Measurements from ENCODE around the gene PHKA2. TPM values are rescaled to one million over a fixed set of nuclear protein-coding genes. Genes with fewer than 3 reads are reported as not detected.

Gene PHKA2
- polyA plus RNA-seq, 2 of the 4 experiments (the other 2 are of a cell fraction): 16.1 to 21.2 TPM

DNA sequence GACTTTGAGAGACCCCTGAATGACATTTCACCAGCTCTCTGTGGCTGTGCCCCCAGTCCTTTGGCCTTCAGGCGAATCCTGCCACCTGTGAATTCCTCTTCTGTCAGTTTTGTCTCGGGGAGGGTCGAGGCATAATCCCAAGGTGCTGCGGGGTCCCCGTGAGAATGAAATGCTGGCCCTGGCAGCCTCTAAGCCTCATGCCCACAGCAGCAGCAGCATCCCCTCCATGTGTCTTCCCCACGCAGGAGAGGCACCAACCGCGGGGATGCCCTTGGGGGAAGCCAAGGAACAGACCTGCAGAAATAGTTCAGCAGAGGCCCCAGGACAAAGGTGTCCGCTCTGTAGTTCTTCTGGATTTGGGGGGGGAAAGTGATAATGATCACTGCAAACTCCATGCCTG, 104.8 kb downstream of the PHKA2 start (continued):
- TF ChIP-seq, protein P1, sequence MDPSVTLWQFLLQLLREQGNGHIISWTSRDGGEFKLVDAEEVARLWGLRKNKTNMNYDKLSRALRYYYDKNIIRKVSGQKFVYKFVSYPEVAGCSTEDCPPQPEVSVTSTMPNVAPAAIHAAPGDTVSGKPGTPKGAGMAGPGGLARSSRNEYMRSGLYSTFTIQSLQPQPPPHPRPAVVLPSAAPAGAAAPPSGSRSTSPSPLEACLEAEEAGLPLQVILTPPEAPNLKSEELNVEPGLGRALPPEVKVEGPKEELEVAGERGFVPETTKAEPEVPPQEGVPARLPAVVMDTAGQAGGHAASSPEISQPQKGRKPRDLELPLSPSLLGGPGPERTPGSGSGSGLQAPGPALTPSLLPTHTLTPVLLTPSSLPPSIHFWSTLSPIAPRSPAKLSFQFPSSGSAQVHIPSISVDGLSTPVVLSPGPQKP (IDR thresholded peaks at IDR 0.05; ENCODE audit: low read depth, low read length): no peak
- TF ChIP-seq TP53 (CRISPR knock-in tag; IDR thresholded peaks at IDR 0.05) (no peak), FOXS1 (CRISPR knock-in tag; IDR thresholded peaks at IDR 0.05) (no peak), FOSB (CRISPR knock-in tag; IDR thresholded peaks at IDR 0.05) (no peak), RAD21 (conservative IDR thresholded peaks at IDR 0.05 in 1 of 2, IDR thresholded peaks at IDR 0.05 in 1 of 2) (no peak)

DNA sequence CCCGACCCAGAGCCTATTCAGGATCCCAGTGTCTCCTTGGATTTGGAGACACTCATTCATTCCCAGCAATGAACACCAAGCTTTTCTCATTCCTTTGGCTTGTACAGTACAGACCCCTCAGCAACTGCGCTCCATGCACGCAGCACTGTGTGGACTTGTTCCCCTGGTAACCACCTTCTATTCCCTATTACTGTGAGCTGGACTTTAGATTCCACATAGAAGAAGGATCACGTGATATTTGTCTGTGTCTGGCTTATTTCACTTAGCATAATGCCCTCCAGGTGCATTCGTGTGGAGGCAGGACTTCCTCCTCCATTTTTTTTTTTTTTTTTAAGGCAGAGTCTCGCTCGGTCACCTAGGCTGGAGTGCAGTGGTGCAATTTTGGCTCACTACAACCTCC, 106.4 kb downstream of the PHKA2 start:
- no peak overlapping the region for H3K4me2 ChIP-seq
- H3K27ac ChIP-seq: no peak overlapping the region
- WGBS (ENCODE audit: missing lambda C conversion rate): 86% methylated on average over 7 of the region's 7 CpGs
- no peak overlapping the region for H3K4me3 ChIP-seq
- CTCF ChIA-PET: interaction anchor here (1.6 to 3.6 kb wide), 2 partner anchors 8 to 200 kb away, joined by 3 to 18 read pairs; no protein-coding TSS in a partner anchor
- FAIRE-seq (no peak), ATAC-seq (no peak), DNase-seq (ENCODE audit: low read depth in 1 of 2, low spot score in 1 of 2) (no peak)
- POLR2A ChIA-PET: interaction anchor here (0.7 kb wide), 1 partner anchor 453 kb away, joined by 6 read pairs; no protein-coding TSS in a partner anchor
- no peak for TF ChIP-seq SMC3 (IDR thresholded peaks at IDR 0.05)
- no peak for TF ChIP-seq TP53 (CRISPR knock-in tag; IDR thresholded peaks at IDR 0.05)
- TF ChIP-seq RAD21 (conservative IDR thresholded peaks at IDR 0.05 in 1 of 2, IDR thresholded peaks at IDR 0.05 in 1 of 2): no peak
- no peak for TF ChIP-seq BHLHE40 (IDR thresholded peaks at IDR 0.05; ENCODE audit: low read depth, low read length)
- TF ChIP-seq HOXB5 (CRISPR knock-in tag; IDR thresholded peaks at IDR 0.05): no peak
- peaks cover 24% of the 10 kb centered on the region for H3K4me1 ChIP-seq
- no peaks in the 10 kb centered on the region for H3K9me3 ChIP-seq

DNA sequence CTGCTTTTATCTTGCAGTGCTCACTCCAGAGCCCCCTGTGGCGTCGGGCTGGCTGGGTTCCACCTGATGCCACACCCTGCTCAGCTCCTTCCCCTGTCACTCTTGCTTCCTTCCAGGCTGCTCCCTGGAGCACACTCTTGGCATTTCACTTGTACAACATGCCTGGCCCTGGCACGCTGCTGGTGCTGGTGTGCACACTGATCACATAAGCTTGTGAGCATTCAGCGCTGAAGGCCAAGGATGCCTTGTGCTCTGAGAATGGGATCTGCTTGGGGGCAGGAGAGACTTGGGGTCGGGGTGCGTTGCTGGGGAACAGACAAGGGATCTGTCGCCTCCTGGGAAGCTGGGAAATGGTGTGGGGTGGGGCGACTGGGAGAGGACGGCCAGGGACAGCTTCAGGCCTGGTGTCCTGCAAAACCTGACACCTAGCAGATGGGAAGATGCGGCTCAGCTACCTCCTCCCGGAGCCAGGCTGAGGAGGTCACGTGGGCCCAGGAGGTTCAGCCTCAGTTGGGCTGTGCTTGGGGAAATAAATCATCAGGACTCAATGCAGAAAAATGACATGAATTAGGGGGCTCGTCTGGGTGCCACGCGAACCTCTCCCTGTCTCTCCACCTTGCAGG, 108.5 kb downstream of the PHKA2 start:
- ChIA-PET CTCF (interaction anchor here (3.6 kb wide), 1 partner anchor 11 kb away, joined by 18 read pairs; no protein-coding TSS in a partner anchor), POLR2A (no interaction called here)
- Histone ChIP-seq H3K27ac (peak overlapping the region; percentile 48 to 64; a peak in 4 of 6 replicates), H3K9me3 (no peaks in the 10 kb centered on the region), H3K4me1 (peaks cover 24% of the 10 kb centered on the region), H3K4me2 (peak overlapping the region; percentile 7; the same call in 1 of the 3 replicates), H3K4me3 (no peak overlapping the region)
- no peak for DNase-seq (ENCODE audit: low read depth in 1 of 2, low spot score in 1 of 2)
- TF ChIP-seq RARB (CRISPR knock-in tag; IDR thresholded peaks at IDR 0.05): no peak
- TF ChIP-seq SREBF2 (IDR thresholded peaks at IDR 0.05): no peak
- TF ChIP-seq ZC3H11A (IDR thresholded peaks at IDR 0.05): no peak
- TF ChIP-seq, protein P1 (IDR thresholded peaks at IDR 0.05; ENCODE audit: low read depth, low read length): no peak
- TF ChIP-seq JUN (IDR thresholded peaks at IDR 0.05): no peak
- TF ChIP-seq NPAS2 (CRISPR knock-in tag; IDR thresholded peaks at IDR 0.05; ENCODE audit: borderline replicate concordance): no peak
- TF ChIP-seq KDM1A (IDR thresholded peaks at IDR 0.05; ENCODE audit: low read depth): no peak
- TF ChIP-seq NR3C1 (IDR thresholded peaks at IDR 0.05): no peak
- TF ChIP-seq KDM5A (IDR thresholded peaks at IDR 0.05): no peak
- TF ChIP-seq ZNF302 (CRISPR knock-in tag; IDR thresholded peaks at IDR 0.05): no peak
- WGBS (ENCODE audit: missing lambda C conversion rate): 86% methylated on average over 12 of the region's 15 CpGs
- no peak for FAIRE-seq
- ATAC-seq: peak; percentile 40 to 58; a peak in 4 of 6 replicates

DNA sequence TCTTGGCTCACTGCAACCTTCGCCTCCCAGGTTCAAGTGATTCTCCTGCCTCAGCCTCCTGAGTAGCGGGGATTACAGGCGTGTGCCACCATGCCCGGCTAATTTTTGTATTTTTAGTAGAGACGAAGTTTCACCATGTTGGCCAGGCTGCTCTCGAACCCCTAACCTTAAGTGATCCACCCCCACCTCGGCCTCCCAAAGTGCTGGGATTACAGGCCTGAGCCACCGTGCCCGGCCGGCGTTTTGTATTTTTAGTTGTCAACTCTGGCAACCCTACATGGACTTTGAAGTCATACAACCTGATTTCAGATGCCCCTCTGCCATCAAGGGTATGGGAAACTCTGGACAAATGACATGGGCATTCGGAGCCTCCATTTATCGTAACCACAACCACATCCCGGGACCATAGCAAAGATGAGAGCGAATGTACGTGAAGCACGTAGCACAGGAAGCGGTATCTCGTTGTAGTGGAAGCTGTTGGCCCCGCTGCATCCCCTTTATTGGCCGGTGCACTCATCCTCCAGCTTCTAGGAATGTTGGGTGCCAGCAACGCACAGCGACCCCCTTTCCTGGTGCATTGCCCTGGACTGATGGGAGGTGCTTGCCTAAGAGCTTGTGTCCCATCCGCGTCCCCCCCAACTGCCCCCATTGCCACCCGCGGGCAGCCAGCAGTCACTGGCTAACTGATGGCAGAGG, 109.2 kb downstream of the PHKA2 start:
- ChIA-PET POLR2A (no interaction called here), CTCF (interaction anchor here (0.6 to 3.6 kb wide), 4 partner anchors 11 to 258 kb away, joined by 3 to 18 read pairs (median 6); no protein-coding TSS in a partner anchor)
- DNase-seq (ENCODE audit: low read depth in 1 of 2, low spot score in 1 of 2): no peak
- H3K27ac ChIP-seq: peak overlapping the region; percentile 48 to 64; a peak in 4 of 6 replicates
- no peak for FAIRE-seq
- peak overlapping the region; percentile 7; the same call in 1 of the 3 replicates for H3K4me2 ChIP-seq
- H3K9me3 ChIP-seq: no peaks in the 10 kb centered on the region
- no peak for ATAC-seq
- peaks cover 24% of the 10 kb centered on the region for H3K4me1 ChIP-seq
- no peak overlapping the region for H3K4me3 ChIP-seq
- 92% methylated on average over 25 of the region's 27 CpGs for WGBS (ENCODE audit: missing lambda C conversion rate)
- TF ChIP-seq POLR2A (IDR thresholded peaks at IDR 0.05; ENCODE audit: low read length): no peak
- no peak for TF ChIP-seq ZSCAN20 (CRISPR knock-in tag; IDR thresholded peaks at IDR 0.05)
- TF ChIP-seq, protein P2, sequence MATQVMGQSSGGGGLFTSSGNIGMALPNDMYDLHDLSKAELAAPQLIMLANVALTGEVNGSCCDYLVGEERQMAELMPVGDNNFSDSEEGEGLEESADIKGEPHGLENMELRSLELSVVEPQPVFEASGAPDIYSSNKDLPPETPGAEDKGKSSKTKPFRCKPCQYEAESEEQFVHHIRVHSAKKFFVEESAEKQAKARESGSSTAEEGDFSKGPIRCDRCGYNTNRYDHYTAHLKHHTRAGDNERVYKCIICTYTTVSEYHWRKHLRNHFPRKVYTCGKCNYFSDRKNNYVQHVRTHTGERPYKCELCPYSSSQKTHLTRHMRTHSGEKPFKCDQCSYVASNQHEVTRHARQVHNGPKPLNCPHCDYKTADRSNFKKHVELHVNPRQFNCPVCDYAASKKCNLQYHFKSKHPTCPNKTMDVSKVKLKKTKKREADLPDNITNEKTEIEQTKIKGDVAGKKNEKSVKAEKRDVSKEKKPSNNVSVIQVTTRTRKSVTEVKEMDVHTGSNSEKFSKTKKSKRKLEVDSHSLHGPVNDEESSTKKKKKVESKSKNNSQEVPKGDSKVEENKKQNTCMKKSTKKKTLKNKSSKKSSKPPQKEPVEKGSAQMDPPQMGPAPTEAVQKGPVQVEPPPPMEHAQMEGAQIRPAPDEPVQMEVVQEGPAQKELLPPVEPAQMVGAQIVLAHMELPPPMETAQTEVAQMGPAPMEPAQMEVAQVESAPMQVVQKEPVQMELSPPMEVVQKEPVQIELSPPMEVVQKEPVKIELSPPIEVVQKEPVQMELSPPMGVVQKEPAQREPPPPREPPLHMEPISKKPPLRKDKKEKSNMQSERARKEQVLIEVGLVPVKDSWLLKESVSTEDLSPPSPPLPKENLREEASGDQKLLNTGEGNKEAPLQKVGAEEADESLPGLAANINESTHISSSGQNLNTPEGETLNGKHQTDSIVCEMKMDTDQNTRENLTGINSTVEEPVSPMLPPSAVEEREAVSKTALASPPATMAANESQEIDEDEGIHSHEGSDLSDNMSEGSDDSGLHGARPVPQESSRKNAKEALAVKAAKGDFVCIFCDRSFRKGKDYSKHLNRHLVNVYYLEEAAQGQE (IDR thresholded peaks at IDR 0.05): no peak
- TF ChIP-seq MAFK (IDR thresholded peaks at IDR 0.05; ENCODE audit: partially characterized antibody): no peak
- TF ChIP-seq HOXB5 (CRISPR knock-in tag; IDR thresholded peaks at IDR 0.05): no peak
- no peak for TF ChIP-seq HEYL (CRISPR knock-in tag; IDR thresholded peaks at IDR 0.05)
- no peak for TF ChIP-seq ZFP36 (IDR thresholded peaks at IDR 0.05; ENCODE audit: borderline replicate concordance, partially characterized antibody)
- TF ChIP-seq CEBPB (IDR thresholded peaks at IDR 0.05): no peak
- no peak for TF ChIP-seq FOSL2 (IDR thresholded peaks at IDR 0.05)
- TF ChIP-seq FOSL2 (CRISPR knock-in tag; IDR thresholded peaks at IDR 0.05): no peak
- TF ChIP-seq RARB (CRISPR knock-in tag; IDR thresholded peaks at IDR 0.05): no peak

Measured in A549 (cell line).